NK-92 treated with Interleukin-12 subunit alpha and Interleukin-12 subunit beta, amount 100 ng/mL, for 24 hours (cell line): ENCODE data around the gene KIAA0825.

Experiments used
- DNase-seq: peaks from one replicate; lab custom pipeline; 2025; lab: John Stamatoyannopoulos, UW

KIAA0825 gene

DNA sequence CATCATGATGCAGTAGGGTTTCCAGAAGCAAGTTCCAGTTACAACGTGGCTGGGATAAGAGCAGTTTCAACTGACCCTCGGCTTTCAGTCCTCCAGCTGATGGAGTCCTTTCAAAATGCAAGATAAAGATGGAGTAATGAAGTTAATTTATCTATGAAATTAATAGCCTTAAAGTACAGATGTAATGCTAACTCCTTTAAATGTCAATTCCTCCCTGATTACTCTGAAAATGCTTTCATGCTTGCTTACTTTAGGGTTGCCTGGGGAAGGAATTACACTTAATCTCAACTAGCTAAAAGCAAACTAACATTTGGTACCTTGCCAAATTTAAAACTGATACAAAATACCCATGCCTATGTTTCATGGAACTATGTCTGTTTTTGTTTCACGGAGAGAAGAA is 178.4 kb downstream of the KIAA0825 start:
- DNase-seq: no peak

GRCh38 chr5:94433397-94434163 is 184.8 kb downstream of the KIAA0825 start:
- no peak for DNase-seq

- DNase-seq: no peak
These were observed 185.9 kb downstream of the KIAA0825 start for GRCh38 chr5:94432499-94432898.

DNA sequence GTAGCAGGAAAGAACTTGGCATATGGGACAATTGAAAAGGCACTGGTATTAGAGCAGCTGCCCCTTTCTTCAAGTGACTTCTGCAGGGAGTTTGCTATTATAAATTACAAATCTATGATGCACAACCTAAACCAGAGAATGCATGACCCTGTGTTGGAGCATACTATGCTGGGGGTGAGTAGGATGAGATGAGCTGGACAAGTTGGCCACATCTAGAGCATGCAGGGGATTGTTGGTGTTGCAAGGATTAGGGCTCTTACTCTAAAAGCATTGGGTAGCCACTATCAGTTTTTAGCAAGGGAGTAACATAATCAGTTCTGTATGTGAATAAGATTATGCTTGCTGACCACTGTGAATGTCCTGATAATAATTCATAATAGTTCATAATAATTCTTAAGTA is 186.7 kb downstream of the KIAA0825 start:
- no peak for DNase-seq

DNA sequence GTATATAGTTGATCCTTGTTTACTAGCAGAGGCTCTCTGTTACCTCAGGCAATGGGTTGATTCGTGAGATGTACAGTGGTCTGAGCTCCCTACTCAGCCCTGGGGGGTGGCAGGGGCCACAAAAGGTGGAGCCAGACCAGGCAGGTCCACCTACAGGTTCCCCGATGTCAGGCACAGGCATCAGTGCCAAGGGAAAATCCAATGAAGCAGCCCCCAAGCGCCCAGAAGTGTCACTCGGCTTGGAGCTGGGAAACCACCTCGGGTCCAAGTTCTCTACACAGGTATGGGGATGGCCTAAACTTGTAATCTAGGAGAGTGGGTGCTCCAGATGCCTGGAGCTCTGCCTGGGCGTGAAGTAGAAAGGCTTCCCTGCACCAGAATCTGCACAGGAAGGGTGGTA is 188.8 kb downstream of the KIAA0825 start:
- DNase-seq: no peak

DNA sequence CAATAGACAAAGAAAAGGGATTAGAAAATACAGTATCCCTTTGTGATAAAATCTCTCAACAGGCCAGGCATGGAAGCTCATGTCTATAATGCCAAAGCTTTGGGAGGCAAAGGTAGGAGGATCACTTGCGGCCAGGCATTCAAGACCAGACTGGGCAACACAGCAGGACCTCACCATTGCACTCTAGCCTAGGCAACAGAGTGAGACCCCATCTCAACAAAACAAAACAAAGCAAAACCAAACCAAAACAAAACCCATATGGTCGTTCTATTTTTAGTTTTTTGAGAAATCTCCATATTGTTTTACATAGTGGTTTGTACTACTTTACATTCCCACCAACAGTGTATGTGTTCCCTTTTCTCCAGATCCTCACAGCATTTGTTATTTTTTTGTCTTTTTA is 193.0 kb downstream of the KIAA0825 start:
- DNase-seq: no peak

DNA sequence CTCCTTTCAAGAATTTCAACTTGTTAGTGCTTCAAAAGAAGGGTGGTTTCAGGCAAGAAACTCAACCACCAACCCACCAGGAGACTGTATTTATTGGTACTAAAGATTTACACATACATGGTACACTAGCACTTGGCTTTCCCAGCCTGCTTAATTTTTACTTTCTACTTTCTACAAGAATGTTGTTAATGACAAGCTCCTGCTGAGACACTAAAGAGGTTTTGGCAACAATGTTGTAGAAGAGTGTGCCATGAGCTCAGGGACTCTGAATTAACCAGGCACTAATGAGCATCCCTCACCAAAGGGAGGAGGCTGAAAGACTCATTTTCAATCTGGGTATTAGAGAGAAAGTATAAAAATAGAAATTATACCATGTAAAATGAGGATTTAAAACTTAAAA is 195.0 kb downstream of the KIAA0825 start:
- no peak for DNase-seq

DNA sequence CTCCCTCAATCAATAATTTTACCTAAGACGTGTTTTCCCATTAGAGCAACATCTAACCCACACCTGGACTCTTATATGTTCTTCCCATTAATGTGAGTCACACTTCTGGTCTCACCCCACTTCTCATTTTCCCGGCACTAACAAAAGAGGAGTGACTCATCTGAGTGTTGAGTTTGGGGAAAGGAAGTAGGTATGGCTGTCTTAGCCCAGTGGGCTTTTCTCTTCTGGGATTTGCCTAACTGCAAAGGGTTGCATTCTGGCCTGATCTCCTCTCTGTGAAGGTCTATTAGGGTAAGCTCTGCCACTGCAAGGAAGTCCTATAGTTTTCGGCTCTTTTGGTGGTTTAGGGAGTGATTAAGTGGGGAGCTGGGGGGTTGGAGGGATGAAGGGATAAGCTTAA is 195.6 kb downstream of the KIAA0825 start:
- no peak for DNase-seq

- DNase-seq: no peak
These were observed 197.5 kb downstream of the KIAA0825 start for GRCh38 chr5:94420885-94421284.

- DNase-seq: no peak
These were observed 202.6 kb downstream of the KIAA0825 start for GRCh38 chr5:94415798-94416197.

- no peak for DNase-seq
These were observed 209.0 kb downstream of the KIAA0825 start for GRCh38 chr5:94409440-94409839.

- no peak for DNase-seq
These were observed 211.4 kb downstream of the KIAA0825 start for GRCh38 chr5:94407023-94407422.

- no peak for DNase-seq
These were observed 214.9 kb downstream of the KIAA0825 start for GRCh38 chr5:94403483-94403882.

DNA sequence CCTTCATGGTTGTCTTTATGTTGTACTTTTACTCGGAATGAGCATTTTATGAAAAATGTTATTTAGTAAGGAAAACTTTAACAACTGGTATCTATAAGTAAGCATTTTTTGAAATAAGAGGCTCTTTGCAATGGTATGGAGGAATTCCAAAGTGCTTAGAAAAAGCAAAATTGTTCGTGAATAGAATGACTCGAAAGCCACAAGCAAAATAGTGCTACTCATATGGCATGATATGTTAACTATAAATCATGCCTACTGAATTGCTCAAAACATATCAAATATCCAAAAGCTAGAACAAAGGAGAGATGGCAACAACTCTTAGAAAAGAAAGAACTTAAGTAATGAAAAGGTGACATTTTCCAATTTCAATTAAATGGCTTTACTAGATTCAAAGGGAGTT is 216.3 kb downstream of the KIAA0825 start:
- no peak for DNase-seq

DNA sequence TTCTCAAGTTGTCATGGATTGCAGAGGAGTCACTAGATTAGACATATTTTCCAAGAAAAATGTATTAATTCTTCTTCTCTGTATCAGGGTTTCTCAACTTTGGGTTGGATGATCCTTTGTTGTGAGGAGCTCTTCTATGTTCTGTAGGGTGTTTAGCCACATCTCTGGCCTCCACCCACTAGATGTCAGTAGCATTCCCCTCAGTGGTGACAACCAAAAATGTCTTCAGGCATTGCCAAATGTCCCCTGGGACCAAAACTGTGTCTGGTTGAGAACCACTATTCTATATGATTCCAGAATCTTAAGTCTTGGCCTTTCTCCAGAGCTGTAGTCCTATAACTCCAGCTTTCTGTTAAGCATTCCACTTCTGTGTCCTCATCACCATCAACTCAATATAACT is 220.9 kb downstream of the KIAA0825 start:
- no peak for DNase-seq

DNA sequence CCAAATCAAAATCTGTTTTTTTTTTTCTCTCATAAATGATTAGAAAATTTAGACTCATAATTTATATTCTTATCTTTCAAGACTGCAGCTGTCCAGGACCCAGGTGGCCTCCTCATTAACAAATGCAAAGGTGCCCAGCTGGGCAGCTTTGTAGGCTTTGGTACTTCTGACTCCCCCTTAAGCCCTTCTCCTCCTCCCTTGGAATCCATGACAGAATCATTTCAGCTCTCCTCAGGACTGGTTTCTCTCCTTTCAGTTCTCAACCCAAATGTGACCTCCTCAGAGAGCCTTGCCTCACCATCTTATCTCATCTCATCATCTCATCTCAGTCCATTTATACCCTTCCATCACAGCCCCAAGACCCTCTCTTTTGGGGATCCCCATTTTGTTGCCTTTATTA is 221.7 kb downstream of the KIAA0825 start:
- DNase-seq: no peak

- no peak for DNase-seq
These were observed 222.9 kb downstream of the KIAA0825 start for GRCh38 chr5:94395468-94395867.

GRCh38 chr5:94391996-94392395 is 226.4 kb downstream of the KIAA0825 start:
- no peak for DNase-seq

DNA sequence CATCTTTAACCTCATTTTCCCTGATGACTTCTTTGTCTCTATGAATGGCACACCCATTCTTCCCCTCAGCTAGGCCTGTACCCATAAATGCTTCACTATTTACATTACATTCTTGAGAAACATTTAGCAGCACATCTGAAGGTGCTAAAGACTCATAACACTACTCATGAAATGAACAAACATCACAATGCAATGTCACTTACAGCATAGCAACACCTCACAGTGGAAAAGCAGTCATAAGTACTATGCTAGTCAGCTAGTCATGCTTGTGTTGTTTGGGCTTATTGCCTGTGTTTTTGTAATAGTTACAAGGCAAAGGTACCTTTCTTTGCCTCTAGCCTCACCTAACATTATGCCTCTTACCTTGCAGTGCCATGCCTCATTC is 228.9 kb downstream of the KIAA0825 start:
- no peak for DNase-seq

DNA sequence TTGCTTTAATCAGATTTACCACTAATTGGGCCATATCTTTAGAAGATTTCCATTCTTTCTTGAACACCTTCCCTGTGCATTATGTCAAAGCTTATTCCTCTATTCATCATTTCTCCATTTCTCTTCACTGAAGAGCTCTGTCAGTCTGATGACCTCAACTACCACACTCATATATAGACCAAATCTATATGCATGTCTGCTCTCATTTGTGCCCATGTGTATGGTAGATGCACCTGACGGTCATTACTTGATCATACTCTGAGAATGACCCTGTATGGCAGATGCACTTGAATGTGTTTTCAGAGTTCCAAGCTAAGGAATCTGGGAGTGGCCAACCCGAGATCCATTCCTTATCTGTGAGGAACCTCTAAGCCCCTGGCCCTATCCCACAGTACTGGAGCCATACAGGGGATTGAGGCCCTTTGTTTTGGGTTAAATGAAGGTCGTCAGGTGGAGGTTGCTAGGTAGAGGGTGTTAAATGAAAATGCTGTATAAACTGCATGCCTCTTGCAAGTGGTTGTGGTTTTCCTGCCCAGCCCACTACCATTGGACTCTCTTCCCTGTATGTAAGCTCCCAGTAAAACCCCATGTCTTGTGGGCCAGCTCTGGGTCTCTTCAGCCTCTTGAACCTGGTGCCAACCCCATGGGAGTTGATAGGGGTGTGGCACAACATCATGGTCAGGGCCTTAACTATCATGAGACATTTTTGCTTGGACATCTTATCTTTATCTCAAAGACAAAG is 229.5 kb downstream of the KIAA0825 start:
- no peak for DNase-seq

DNA sequence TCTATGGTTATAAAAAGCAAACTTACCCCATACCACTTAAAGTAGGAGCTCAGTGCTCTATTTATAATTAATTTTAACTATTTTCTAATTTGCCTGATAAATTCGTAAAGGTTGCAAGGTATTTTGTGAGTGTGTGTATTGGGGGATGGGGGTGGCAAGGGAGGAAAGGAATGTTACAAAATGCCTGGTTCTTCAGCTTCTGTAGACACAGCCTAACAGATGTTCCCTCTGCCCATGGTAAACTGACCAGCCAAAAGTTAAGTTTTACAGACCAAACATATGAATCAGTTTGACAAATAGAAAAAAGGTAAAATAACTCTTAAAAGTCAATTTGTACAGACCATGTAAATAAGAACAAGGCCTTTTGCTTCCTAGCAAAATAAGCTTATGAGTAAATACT is 232.6 kb downstream of the KIAA0825 start:
- DNase-seq: no peak

DNA sequence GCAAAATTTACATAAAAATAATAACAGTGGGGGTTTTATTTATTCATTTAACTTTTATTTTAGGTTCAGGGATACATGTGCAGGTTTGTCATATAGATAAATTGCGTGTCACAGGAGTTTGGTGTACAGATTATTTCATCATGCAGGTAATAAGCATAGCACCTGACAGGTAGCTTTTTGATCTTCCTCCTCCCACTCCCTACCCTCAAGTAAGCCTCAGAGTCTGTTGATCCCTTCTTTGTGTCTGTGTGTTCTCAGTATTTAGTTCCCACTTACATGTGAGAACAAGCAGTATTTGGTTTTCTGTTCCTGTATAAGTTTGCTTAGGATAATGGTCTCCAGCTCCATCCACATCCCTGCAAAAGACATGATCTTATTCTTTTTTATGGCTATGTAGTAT is 240.3 kb downstream of the KIAA0825 start:
- DNase-seq: no peak

GRCh38 chr5:94376672-94377345 is 241.6 kb downstream of the KIAA0825 start:
- DNase-seq: no peak
